Breast epithelium (tissue), 3 donors: Measurements from ENCODE around the gene RIPOR3.

Source experiments
- POLR2A ChIP-seq: fragments of 450-650 bp; IDR thresholded peaks from one replicate; pipeline ENCODE4 v1.6.1; 2016; ENCODE audit warnings: antibody characterized with exemption, mild to moderate bottlenecking, moderate library complexity
- POLR2AphosphoS5 ChIP-seq, 3 donors: sonication (generic); formaldehyde crosslinking; IDR thresholded peaks; one replicate each; pipeline ENCODE4 v1.6.1; 2017; ENCODE audit warnings: antibody characterized with exemption in 3 of 3
- TF ChIP-seq, protein P1 (sequence below), 3 donors: fragments of 450-650 bp; IDR thresholded peaks; one replicate each; pipeline ENCODE4 v1.5.1; 2016 to 2017; ENCODE audit warnings: antibody characterized with exemption in 3 of 3, mild to moderate bottlenecking in 3 of 3, moderate library complexity in 3 of 3

DNA sequence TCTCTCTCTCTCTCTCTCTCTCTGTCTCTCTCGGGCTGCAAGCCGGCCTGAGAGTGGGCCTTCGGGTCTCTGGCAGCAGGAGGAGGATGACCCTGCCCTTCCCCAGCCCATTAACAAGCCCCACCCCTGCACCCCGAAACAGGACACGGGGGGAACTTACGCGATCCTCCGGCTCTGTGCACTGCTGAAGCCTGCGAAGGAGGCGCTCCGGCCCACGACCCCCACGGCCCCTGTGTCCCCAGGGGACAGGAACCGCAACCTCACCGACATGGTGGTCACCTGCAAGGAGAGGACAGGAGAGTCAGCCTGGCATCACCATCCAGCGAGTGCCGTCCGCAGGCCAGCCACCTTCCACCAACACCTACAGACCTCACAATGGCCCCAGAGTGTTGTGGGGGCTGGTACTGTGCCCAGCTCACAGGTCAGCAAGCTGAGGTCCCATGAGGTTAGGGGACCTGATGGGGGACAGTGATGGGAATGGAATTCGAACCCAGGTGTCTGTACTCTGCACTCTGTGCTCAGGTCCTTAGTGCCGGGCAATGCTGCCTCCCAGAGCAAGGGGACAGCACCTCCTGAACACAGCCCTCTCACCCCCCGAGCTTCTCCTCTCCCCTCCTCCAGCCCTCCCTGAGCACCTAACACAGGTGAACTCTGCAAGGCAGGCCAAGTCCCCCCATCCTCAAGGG, 60.6 kb downstream of the RIPOR3 start:
- TF ChIP-seq, protein P1, sequence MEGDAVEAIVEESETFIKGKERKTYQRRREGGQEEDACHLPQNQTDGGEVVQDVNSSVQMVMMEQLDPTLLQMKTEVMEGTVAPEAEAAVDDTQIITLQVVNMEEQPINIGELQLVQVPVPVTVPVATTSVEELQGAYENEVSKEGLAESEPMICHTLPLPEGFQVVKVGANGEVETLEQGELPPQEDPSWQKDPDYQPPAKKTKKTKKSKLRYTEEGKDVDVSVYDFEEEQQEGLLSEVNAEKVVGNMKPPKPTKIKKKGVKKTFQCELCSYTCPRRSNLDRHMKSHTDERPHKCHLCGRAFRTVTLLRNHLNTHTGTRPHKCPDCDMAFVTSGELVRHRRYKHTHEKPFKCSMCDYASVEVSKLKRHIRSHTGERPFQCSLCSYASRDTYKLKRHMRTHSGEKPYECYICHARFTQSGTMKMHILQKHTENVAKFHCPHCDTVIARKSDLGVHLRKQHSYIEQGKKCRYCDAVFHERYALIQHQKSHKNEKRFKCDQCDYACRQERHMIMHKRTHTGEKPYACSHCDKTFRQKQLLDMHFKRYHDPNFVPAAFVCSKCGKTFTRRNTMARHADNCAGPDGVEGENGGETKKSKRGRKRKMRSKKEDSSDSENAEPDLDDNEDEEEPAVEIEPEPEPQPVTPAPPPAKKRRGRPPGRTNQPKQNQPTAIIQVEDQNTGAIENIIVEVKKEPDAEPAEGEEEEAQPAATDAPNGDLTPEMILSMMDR (IDR thresholded peaks at IDR 0.05): no peak
- no peak for TF ChIP-seq POLR2AphosphoS5 (IDR thresholded peaks at IDR 0.05)
- no peak for TF ChIP-seq POLR2A
